Panc1 (cell line): ENCODE results near the gene TLR4. TPM values are rescaled to one million over a fixed set of nuclear protein-coding genes. Genes with fewer than 3 reads are reported as not detected.

Experiments used
- ATAC-seq: fragments of 200-7000 bp; cut with Tn5 transposase; 2 replicates; pipeline ENCODE4 v1.9.1; 2020; ENCODE audit warnings: mild to moderate bottlenecking, moderate library complexity
- BruUV-seq: library from RNA; stranded (reverse); fragments of 400-500 nt; replicated peaks from 2 replicates; lab custom pipeline; 2021; lab: Mats Ljungman, UMichigan
- CTCF ChIA-PET: fragments of 300-600 bp; sonication (Branson Sonifier 250); formaldehyde crosslinking; loops from one replicate; lab custom pipeline; 2022; ENCODE audit warnings: antibody characterized with exemption; lab: Charles Lee
- POLR2A ChIA-PET: fragments of 300-600 bp; sonication (Branson Sonifier 250); formaldehyde crosslinking; loops from one replicate; lab custom pipeline; 2022; ENCODE audit warnings: antibody characterized with exemption; lab: Charles Lee
- DNase-seq: peaks from one replicate; pipeline ENCODE4 v3.0.0-alpha.2; 2010; ENCODE audit warnings: low read depth, low spot score
- H3K27ac ChIP-seq: 2 replicates; pipeline ENCODE4 v1.5.1; 2011; ENCODE audit warnings: mild to moderate bottlenecking, low read length, inconsistent platforms
- H3K27me3 ChIP-seq: fragments of 200-500 bp; sonication (Bioruptor generic); 2 replicates; pipeline ENCODE4 v1.6.0; 2014; ENCODE audit warnings: low read length, inconsistent platforms; ENCODE audit not compliant: control insufficient read depth, insufficient read depth
- H3K36me3 ChIP-seq: fragments of 200-500 bp; sonication (Bioruptor generic); 2 replicates; pipeline ENCODE4 v1.5.1; 2014; ENCODE audit warnings: inconsistent platforms, mild to moderate bottlenecking, low read length, moderate library complexity; ENCODE audit not compliant: control insufficient read depth, insufficient read depth
- H3K4me1 ChIP-seq: 2 replicates; pipeline ENCODE4 v1.5.1; 2011; ENCODE audit warnings: inconsistent platforms, mild to moderate bottlenecking, low read length, moderate library complexity; ENCODE audit not compliant: control insufficient read depth, insufficient read depth
- H3K4me3 ChIP-seq, 2 experiments: 2 replicates each; pipeline ENCODE4 v1.5.1; 2011 to 2012; ENCODE audit warnings: low read depth in 2 of 2, low read length in 2 of 2, mild to moderate bottlenecking in 2 of 2, inconsistent platforms in 1 of 2, moderate library complexity in 1 of 2
- H3K9me3 ChIP-seq: fragments of 200-500 bp; sonication (Bioruptor generic); 2 replicates; pipeline ENCODE4 v1.5.1; 2014; ENCODE audit warnings: low read depth, mild to moderate bottlenecking, inconsistent platforms, low read length, moderate library complexity; ENCODE audit not compliant: control insufficient read depth, insufficient read depth
- POLR2AphosphoS5 ChIP-seq: IDR thresholded peaks from 2 replicates; pipeline ENCODE4 v1.6.1; 2012; ENCODE audit warnings: mild to moderate bottlenecking, low read depth, low read length, moderate library complexity
- SIN3A ChIP-seq: IDR thresholded peaks from 2 replicates; pipeline ENCODE4 v1.6.1; 2012; ENCODE audit warnings: low read depth, mild to moderate bottlenecking, low read length, moderate library complexity, borderline replicate concordance; ENCODE audit not compliant: insufficient read depth
- TCF7L2 ChIP-seq: IDR thresholded peaks from 2 replicates; pipeline ENCODE4 v1.6.1; 2011; ENCODE audit warnings: mild to moderate bottlenecking, low read depth, low read length, inconsistent platforms
- in situ Hi-C: cut with HindIII; loops from 2 replicates; pipeline ENCODE4 v1.10.0; 2016; ENCODE audit warnings: low sequenced_read_pairs, low pct_unique_long_range_greater_than_20kb
- intact Hi-C: fragments of 100-400 bp; cut with micrococcal nuclease; formaldehyde crosslinking; loops from one replicate; pipeline ENCODE4 v1.10.0; 2022; ENCODE audit not compliant: unreplicated experiment
- total RNA-seq: library from RNA; stranded (reverse); gene quantifications from one replicate; pipeline ENCODE4 v1.2.1, GENCODE V29; 2021; ENCODE audit not compliant: unreplicated experiment
- TF ChIP-seq, protein P1 (sequence below), 2 experiments: IDR thresholded peaks; 2 replicates each; pipeline ENCODE4 v1.6.1; 2011 to 2012; ENCODE audit warnings: low read depth in 2 of 2, control low read depth in 1 of 2, low read length in 1 of 2, mild to moderate bottlenecking in 1 of 2, moderate library complexity in 1 of 2; ENCODE audit not compliant: insufficient read depth in 1 of 2
- TF ChIP-seq, protein P2 (sequence below): fragments of 450-650 bp; IDR thresholded peaks from 2 replicates; pipeline ENCODE4 v1.5.1; 2017; ENCODE audit warnings: mild to moderate bottlenecking

The TLR4 gene
- total RNA-seq, 1 experiment from 2014 or later, result 0.33 TPM

GRCh38 chr9:117744369-117744768 is 40.2 kb downstream of the TLR4 start:
- H3K27ac ChIP-seq, result no peak overlapping the region
- no peaks in the 10 kb centered on the region for H3K27me3 ChIP-seq
- no peaks in the 10 kb centered on the region for H3K36me3 ChIP-seq
- POLR2A ChIA-PET, result no interaction called here
- H3K4me3 ChIP-seq, result no peak overlapping the region
- CTCF ChIA-PET, result no interaction called here
- BruUV-seq, result no TSS peak
- intact Hi-C loops, result no loop called here
- no peak for TF ChIP-seq TCF7L2
- TF ChIP-seq, protein P1, sequence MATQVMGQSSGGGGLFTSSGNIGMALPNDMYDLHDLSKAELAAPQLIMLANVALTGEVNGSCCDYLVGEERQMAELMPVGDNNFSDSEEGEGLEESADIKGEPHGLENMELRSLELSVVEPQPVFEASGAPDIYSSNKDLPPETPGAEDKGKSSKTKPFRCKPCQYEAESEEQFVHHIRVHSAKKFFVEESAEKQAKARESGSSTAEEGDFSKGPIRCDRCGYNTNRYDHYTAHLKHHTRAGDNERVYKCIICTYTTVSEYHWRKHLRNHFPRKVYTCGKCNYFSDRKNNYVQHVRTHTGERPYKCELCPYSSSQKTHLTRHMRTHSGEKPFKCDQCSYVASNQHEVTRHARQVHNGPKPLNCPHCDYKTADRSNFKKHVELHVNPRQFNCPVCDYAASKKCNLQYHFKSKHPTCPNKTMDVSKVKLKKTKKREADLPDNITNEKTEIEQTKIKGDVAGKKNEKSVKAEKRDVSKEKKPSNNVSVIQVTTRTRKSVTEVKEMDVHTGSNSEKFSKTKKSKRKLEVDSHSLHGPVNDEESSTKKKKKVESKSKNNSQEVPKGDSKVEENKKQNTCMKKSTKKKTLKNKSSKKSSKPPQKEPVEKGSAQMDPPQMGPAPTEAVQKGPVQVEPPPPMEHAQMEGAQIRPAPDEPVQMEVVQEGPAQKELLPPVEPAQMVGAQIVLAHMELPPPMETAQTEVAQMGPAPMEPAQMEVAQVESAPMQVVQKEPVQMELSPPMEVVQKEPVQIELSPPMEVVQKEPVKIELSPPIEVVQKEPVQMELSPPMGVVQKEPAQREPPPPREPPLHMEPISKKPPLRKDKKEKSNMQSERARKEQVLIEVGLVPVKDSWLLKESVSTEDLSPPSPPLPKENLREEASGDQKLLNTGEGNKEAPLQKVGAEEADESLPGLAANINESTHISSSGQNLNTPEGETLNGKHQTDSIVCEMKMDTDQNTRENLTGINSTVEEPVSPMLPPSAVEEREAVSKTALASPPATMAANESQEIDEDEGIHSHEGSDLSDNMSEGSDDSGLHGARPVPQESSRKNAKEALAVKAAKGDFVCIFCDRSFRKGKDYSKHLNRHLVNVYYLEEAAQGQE (IDR thresholded peaks at IDR 0.05; ENCODE audit: insufficient read depth in 1 of 2, low read depth in 2 of 2, low read length in 1 of 2), result no peak
- TF ChIP-seq POLR2AphosphoS5, result no peak
- TF ChIP-seq, protein P2, sequence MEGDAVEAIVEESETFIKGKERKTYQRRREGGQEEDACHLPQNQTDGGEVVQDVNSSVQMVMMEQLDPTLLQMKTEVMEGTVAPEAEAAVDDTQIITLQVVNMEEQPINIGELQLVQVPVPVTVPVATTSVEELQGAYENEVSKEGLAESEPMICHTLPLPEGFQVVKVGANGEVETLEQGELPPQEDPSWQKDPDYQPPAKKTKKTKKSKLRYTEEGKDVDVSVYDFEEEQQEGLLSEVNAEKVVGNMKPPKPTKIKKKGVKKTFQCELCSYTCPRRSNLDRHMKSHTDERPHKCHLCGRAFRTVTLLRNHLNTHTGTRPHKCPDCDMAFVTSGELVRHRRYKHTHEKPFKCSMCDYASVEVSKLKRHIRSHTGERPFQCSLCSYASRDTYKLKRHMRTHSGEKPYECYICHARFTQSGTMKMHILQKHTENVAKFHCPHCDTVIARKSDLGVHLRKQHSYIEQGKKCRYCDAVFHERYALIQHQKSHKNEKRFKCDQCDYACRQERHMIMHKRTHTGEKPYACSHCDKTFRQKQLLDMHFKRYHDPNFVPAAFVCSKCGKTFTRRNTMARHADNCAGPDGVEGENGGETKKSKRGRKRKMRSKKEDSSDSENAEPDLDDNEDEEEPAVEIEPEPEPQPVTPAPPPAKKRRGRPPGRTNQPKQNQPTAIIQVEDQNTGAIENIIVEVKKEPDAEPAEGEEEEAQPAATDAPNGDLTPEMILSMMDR, result no peak
- no peak for TF ChIP-seq SIN3A
- in situ Hi-C loops, result no loop called here
- no peak for DNase-seq
- H3K9me3 ChIP-seq, result no peaks in the 10 kb centered on the region
- H3K4me1 ChIP-seq, result no peaks in the 10 kb centered on the region
- ATAC-seq, result no peak

- Histone ChIP-seq H3K4me1 (no peaks in the 10 kb centered on the region), H3K36me3 (no peaks in the 10 kb centered on the region), H3K27me3 (no peaks in the 10 kb centered on the region), H3K27ac (no peak overlapping the region), H3K4me3 (no peak overlapping the region), H3K9me3 (no peaks in the 10 kb centered on the region)
- BruUV-seq, result no TSS peak
- no peak for ATAC-seq
- DNase-seq, result no peak
- CTCF ChIA-PET, result no interaction called here
- POLR2A ChIA-PET, result no interaction called here
- TF ChIP-seq, protein P1 (IDR thresholded peaks at IDR 0.05; ENCODE audit: insufficient read depth in 1 of 2, low read depth in 2 of 2, low read length in 1 of 2), result no peak
- TF ChIP-seq SIN3A (no peak), TCF7L2 (no peak), POLR2AphosphoS5 (no peak)
- TF ChIP-seq, protein P2, result no peak
- intact Hi-C loops, result no loop called here
- in situ Hi-C loops, result no loop called here
Measured at GRCh38 chr9:117744856-117745389, 40.7 kb downstream of the TLR4 start.
